A549 treated with DMSO at 1 μM for 4 hours (cell line): ENCODE measurements around the gene SCAMP5. TPM values are rescaled to one million over a fixed set of nuclear protein-coding genes. Genes with fewer than 3 reads are reported as not detected.

ENCODE experiments used
- total RNA-seq: library from RNA; stranded (reverse); fragments of 200-300 nt; extraction: Qiagen RNA extraction; gene quantifications from 5 replicates; pipeline ENCODE4 v1.2.3, GENCODE V29; 2022; ENCODE audit warnings: low read depth

The SCAMP5 gene, protein sequence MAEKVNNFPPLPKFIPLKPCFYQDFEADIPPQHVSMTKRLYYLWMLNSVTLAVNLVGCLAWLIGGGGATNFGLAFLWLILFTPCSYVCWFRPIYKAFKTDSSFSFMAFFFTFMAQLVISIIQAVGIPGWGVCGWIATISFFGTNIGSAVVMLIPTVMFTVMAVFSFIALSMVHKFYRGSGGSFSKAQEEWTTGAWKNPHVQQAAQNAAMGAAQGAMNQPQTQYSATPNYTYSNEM
- total RNA-seq: 12.3 to 15.8 TPM (median 14.0 TPM) in 5 replicates

DNA sequence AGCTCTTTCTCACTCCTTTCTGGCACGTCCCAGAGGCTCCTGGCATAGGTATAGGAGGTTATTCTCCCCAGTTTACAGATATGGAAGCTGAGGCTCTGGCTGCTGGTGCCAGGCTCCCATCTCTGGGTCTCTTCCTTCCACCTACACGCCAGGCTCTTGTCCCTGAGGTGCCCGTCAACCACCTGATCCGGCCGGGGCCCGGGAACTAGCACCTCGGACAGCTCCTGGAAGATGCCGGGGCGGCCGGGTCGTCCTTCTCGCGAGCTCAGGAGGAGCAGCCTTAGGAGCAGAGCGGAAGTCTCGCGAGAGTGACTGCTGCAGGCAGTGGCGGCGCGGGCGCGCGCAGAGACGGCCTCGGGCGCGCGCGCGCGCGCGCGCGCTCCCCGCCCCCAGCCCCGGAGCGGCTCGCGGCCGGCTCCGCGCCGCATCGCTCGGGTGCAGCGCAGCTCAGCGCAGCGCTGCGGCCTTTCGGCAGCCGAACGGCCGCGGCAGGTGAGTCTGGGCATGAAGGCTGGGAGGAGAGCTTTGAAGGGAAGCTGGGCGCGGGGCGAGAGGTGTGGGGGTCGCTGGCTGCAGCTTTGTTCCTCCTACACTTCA is at the start of gene SCAMP5:
SCAMP5 (plus strand) TSS at position 382 of the 597 bp plus-strand sequence. CDS start 16,277 bp downstream, outside the sequence.

DNA sequence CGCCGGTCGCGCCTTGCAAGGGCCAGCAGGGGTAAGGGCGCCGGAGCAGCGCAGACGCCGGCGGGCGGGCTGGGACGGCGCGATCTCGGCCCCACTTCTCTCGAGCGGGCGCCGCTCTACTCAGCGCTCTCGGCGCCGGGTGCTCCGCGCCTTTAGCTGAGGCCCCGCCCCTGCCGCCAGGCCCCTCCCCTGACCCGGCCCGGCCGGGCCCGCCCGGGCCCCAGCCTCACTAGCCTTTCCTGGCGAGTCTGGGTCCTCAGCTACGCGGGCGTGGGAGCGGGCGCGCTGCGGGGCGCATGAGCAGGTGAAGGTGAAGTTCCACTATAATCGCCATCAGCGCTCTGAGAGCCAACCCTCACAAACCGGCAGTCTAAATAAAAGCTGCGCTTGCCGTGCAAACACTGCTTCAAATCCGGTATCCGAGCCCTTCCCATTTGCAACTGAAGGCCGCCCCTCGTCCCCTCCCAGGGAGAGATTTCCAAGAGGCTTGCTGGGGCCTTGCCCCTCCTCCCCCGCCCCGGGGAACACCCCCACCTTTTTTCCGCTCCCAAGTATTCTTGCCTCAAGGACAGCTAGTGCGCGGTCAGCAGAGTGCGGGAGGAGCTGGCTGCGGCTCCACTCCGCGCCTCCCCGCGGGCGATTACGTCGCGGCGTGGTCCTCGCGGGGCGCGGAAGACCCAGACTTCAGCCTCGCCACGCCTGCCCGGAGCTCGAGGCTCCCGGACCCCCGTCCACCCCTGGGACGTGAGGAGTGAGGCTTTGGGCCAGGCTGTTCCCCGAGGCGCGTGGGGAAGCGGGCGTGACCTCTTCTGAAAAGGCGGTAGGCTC is 38.5 kb upstream of the SCAMP5 start, which contains the start of gene RPP25:
RPP25 (minus strand) TSS at position 125 of the 828 bp plus-strand sequence. CDS start 189 bp downstream, outside the sequence.

DNA sequence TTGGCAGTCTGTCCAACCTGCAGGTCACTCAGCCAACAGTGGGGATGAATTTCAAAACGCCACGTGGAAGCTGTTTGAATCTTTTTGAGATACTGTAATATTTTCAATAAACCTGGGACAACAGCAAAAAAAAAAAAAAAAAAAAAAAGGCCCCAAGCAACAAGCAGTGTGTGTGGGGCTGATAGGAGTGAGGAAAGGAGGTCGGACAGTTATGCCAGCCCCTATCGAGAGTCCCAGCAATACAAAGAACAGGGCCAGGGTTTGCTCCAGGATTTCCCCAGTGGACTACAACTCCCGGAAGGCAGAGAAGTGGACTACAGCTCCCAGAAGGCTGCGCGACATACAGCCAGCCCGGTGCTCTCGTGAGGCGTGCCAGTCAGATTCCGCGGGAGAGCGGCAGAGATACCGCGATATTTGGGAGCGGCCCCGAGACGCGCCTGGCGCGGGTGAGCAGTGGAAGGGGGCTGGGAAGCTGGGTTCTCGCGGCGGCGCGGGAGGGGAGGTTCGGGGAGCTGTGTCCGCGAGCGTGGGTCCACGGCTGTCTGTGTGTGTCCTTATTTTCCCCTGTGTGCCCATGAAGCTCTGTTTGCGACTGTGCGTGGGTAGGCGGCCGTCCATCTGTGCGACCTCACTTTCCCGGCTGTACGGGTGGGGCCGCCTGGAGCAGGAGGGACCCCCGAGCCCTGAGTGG is 28.0 kb downstream of the SCAMP5 start, which contains the start of gene PPCDC:
PPCDC (plus strand) TSS at position 410 of the 691 bp plus-strand sequence. CDS start 4,729 bp downstream, outside the sequence.

Other genes starting within 250 kb of the SCAMP5 start
- gene CYP1A2, start 246.7 kb upstream of the SCAMP5 start, total RNA-seq: not detected in 5 replicates
- 58.1 to 74.9 TPM (median 63.9 TPM) in 5 replicates for gene CSK, start 213.5 kb upstream of the SCAMP5 start, total RNA-seq
- not detected in 5 replicates for gene LMAN1L, start 182.7 kb upstream of the SCAMP5 start, total RNA-seq
- gene CPLX3, start 168.9 kb upstream of the SCAMP5 start, total RNA-seq: 0.06 TPM in 1 of 5 replicates, not detected in the others
- 28.2 to 50.1 TPM (median 34.5 TPM) in 5 replicates for gene ULK3, start 152.4 kb upstream of the SCAMP5 start, total RNA-seq
- gene SCAMP2, start 122.2 kb upstream of the SCAMP5 start, total RNA-seq: 60.9 to 73.2 TPM (median 67.6 TPM) in 5 replicates
- 29.5 to 46.7 TPM (median 32.5 TPM) in 5 replicates for gene MPI, start 105.5 kb upstream of the SCAMP5 start, total RNA-seq
- gene FAM219B, start 88.7 kb upstream of the SCAMP5 start, total RNA-seq: 28.4 to 38.6 TPM (median 32.3 TPM) in 5 replicates
- 438 to 570 TPM (median 551 TPM) in 5 replicates for gene COX5A, start 57.5 kb upstream of the SCAMP5 start, total RNA-seq
- gene RPP25, start 38.8 kb upstream of the SCAMP5 start, total RNA-seq: 20.4 to 28.4 TPM (median 27.3 TPM) in 5 replicates
- gene PPCDC, start 28.0 kb downstream of the SCAMP5 start, total RNA-seq: 18.0 to 20.4 TPM (median 18.6 TPM) in 5 replicates
- 26.7 to 33.3 TPM (median 29.1 TPM) in 5 replicates for gene C15orf39, start 206.3 kb downstream of the SCAMP5 start, total RNA-seq